Activated T-cell treated with anti-CD3 and anti-CD28 coated beads for 48 hours (primary cell): ENCODE results near the gene IER5.
A peak's percentile ranks its signal among the peaks of the same experiment; 100 is the strongest.

Source experiments
- DNase-seq: peaks from one replicate; pipeline ENCODE4 v3.0.0-alpha.2; 2020; ENCODE audit warnings: low read depth

IER5 gene

DNA sequence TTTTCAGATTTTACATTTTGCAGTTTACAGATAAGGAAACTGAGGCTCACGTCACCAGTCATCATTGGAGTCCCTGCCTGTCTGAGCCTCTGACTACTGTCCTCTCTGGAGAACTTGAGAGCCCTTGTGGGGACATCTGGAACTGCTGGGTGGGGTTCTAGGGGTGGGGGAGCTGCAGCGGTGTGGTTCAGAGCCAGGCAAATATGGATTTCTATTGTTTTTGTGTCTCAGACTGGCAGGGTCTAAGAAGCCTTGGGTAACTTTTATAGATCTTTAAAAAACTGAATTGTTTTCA lies 46.9 kb downstream of the IER5 start:
- no peak for DNase-seq

DNA sequence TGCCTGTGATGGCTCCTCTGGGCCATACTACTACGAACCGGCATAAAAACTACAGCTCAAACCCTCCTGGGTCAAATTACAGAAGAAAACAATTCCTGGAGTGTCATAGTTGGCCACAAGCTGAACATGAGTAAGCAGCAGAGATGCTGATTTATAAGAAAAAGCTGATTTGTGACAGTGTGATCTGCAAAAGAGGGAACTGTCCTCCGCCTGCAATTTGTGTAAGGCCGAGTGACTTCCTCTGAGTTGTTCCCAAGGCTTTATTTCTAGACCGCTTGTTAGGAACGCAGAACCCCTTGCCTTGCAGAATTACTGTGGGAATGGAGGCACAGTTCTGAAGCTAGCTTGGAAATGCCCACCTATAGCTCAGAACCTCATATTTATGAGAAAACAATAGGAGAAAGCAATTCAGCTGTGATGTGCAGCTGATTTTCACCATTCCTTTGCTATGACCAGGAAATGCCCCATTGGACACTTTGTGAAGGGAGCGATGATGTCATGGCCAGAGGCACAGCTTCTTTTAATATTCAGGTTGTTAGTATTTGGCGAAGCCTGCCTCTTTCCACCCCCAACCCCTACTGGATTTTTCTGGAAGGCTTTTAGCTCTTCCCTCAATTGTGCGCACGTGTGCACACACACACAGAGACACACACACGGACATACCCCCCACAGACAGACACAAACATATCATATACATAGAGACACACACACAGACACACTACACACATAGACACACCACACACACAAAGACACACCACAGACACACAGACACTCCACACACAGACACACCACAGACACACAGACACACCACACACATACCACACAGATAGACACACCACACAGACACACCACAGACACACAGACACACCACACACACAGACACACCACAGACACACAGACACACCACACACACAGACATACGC lies 47.6 kb downstream of the IER5 start:
- DNase-seq: no peak

DNA sequence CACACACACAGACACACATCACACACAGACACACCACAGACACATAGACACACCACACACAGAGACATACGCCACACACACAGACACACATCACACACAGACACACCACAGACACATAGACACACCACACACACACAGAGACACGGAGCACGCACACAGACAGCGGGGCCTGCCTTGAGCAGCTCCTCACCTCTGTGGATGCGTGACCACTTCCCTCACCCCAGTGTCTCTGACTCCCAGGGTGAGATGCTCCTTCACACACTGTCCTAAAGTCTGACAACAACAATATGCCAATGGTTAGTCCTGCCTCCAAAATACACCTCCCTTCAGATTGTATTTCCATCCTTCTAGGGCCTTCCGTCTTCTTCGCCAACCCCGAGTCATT lies 48.2 kb downstream of the IER5 start:
- no peak for DNase-seq

DNA sequence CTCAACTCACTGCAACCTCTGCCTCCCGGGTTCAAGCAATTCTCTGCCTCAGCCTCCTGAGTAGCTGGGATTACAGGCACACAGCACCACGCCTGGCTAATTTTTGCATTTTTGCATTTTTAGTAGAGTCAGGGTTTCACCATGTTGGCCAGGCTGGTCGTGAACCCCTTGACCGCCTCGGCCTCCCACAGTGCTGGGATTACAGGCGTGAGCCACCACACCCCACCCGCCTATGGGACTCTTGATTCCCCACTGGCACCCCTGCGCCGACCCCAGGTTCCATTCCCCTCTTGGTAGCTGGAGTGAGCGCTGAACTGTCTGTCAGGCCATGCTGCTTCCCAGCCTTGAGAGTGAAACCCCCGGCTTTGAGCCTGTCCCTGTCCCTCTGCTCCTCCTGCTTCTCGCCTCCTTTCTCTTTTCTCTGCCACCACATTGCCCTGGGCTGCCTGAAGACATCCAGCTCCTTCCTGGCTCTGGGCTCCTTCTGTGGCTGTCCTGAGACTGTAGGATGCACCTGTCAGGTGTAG lies 48.8 kb downstream of the IER5 start:
- DNase-seq: no peak

DNA sequence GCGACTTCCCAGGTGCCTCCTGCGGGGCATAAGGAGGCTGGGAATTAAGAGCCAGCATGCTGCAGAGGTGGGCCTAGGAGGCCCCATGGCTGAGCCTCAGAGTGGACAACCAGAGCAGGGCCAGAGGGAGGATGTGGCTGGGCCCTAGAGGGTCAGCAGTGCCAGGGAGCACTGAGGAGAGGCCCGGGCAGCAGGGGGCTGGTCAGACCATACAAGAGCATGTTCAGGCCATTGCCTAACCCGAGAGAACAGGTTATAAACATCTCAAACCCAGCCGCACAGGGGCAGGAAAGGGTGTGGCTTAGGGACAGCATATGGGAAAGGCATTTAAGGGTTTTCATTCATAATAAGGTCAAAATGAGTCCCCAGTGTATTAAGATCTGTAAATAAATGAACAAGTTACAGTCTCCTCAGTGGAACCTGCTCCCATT lies 51.1 kb downstream of the IER5 start:
- DNase-seq: no peak

DNA sequence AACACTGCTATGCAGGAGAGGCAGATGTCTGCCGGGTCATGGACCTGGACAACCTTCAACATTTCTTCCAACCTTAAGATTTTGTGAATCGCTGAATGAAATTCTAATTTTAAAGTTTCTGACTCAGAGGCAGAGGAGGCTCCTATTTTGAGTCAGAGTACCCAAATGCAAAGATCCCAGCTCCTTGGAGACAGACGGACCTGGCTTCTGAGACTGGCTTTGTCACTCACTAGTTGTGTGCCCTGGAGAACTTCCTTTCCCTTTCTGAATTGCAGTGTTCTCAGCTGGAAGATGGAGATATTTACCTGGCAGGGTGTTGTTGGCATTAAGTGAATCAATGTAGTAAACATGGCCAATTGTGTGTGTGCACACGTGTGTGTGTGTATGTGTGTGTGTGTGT lies 51.9 kb downstream of the IER5 start:
- DNase-seq: no peak

DNA sequence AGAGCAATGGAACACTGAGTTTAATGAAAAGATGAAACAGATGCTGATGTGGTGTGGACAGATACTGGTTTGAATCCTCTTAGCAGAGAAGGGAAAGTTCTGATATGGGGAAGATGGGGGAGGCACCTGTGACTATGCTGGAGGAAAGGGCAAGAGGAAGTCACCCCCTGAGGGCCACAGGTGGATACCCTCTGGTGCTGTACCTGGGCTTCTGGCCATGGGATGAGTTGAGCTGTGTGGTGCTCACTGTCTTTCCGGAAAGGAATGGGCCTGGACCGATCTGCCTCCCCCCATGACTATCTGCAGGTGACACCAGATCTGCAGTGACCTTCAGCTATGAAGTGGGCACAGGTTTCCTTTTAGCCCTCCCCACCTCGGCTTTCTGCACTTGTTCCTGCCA lies 52.4 kb downstream of the IER5 start:
- no peak for DNase-seq

DNA sequence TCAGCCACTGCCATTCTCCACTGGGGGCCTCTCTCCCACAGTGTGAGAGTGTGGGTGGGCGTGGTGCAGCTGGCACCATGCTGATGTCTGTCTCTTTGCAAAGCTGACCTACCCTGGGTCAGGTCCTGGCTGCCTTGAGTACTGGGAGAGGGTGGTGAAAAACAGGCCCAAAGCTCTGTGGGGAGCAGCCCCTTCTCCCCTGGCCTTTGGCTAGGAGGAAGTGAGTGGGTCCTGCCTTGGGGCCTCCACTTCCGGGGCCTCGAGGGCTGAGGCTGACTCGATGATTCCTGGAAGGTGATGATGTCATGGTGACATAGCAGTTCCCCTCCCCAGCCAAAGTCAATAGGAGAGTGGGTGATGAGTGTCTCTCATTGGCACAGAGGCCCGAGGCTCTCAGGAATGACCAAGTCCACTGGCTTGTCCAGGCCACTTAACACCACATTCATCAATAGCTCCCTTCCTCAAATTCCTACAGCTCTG lies 53.0 kb downstream of the IER5 start:
- DNase-seq: peak; percentile 69
